ENCODE measurements around the gene RPA1.
A peak's percentile ranks its signal among the peaks of the same experiment; 100 is the strongest.
"Not testable (repeated sequence)": the region's sequence is repeated elsewhere in the genome, so short reads cannot be mapped to it uniquely, and the experiment has no call there.

Gene RPA1

GRCh38 chr17:1820528-1821252, 9.1 kb upstream of the RPA1 start:
- DNase-seq, result no peak

- peak in 1 of 2 donors; percentile 33 for DNase-seq
Measured at GRCh38 chr17:1829216-1829591, 601 bp upstream of the RPA1 start.

- no peak for DNase-seq
Measured at GRCh38 chr17:1830288-1830687, 483 bp downstream of the RPA1 start.

- DNase-seq, result no peak
Measured at GRCh38 chr17:1834380-1835149, 4.8 kb downstream of the RPA1 start.

- DNase-seq, result no peak
Measured at GRCh38 chr17:1839516-1839915, 9.7 kb downstream of the RPA1 start.

- no peak for DNase-seq
Measured at GRCh38 chr17:1843947-1844346, 14.1 kb downstream of the RPA1 start.

- no peak for DNase-seq
Measured at GRCh38 chr17:1847191-1847590, 17.4 kb downstream of the RPA1 start.

GRCh38 chr17:1852327-1852726, 22.5 kb downstream of the RPA1 start:
- no peak for DNase-seq

- no peak for DNase-seq
Measured at GRCh38 chr17:1853698-1854097, 23.9 kb downstream of the RPA1 start.

- DNase-seq, result not testable (repeated sequence)
Measured at GRCh38 chr17:1856462-1856861, 26.7 kb downstream of the RPA1 start.

GRCh38 chr17:1860978-1861377, 31.2 kb downstream of the RPA1 start:
- DNase-seq, result no peak

- DNase-seq, result no peak
Measured at GRCh38 chr17:1861391-1862010, 31.7 kb downstream of the RPA1 start.

GRCh38 chr17:1865252-1866037, 35.6 kb downstream of the RPA1 start:
- DNase-seq, result no peak

- DNase-seq, result no peak
Measured at GRCh38 chr17:1867307-1867706, 37.5 kb downstream of the RPA1 start.

- DNase-seq, result no peak
Measured at GRCh38 chr17:1868090-1868489, 38.3 kb downstream of the RPA1 start.

- no peak for DNase-seq
Measured at GRCh38 chr17:1870592-1870991, 40.8 kb downstream of the RPA1 start.

GRCh38 chr17:1871756-1872155, 42.0 kb downstream of the RPA1 start:
- no peak for DNase-seq

GRCh38 chr17:1872254-1872653, 42.4 kb downstream of the RPA1 start:
- no peak for DNase-seq

GRCh38 chr17:1872976-1873375, 43.2 kb downstream of the RPA1 start:
- no peak for DNase-seq

GRCh38 chr17:1873418-1873817, 43.6 kb downstream of the RPA1 start:
- no peak for DNase-seq

- DNase-seq, result no peak
Measured at GRCh38 chr17:1875597-1875996, 45.8 kb downstream of the RPA1 start.

GRCh38 chr17:1878419-1879121, 48.8 kb downstream of the RPA1 start:
- no peak for DNase-seq
